Ecto neural progenitor cell (in vitro differentiated cells): ENCODE data around the gene DNAJB13.

Source experiments
- DNase-seq: peaks from one replicate; pipeline ENCODE4 v3.0.0-alpha.2; 2018; ENCODE audit warnings: low spot score

Gene DNAJB13

DNA sequence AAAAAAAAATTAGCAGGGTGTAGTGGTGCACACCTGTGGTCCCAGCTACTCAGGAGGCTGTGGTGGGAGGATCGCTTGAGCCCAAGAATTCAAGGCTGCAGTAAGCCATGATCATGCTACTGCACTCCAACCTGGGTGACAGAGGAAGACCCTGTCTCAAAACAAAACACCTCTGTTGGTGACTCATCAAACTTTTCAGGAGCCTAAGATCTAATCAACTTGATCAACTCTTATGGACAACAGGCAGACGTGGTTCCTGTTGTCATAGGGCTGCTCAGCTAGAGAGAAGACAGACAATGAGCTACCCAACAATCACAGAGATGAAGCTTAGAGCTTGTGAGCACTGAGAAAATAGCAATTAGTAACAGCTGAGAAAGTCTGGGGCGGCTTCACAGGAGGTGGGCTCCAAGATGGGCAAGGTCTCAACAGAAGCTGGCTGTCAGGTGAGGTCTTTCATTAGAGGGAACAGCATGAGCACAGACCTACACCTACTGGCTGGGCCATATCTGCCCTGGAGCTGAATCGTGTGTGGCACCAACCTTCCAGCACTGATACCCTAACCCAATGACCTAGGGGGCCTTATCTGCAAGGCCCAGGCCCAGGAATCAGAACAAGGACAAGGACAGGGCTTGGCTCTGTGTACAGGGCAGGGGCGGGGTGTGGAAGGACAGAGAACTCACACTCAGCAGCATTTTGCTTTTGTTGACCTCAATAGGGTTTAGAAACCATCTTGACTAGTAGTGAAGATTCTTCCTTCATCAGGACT, 65.3 kb downstream of the DNAJB13 start:
- DNase-seq = no peak

DNA sequence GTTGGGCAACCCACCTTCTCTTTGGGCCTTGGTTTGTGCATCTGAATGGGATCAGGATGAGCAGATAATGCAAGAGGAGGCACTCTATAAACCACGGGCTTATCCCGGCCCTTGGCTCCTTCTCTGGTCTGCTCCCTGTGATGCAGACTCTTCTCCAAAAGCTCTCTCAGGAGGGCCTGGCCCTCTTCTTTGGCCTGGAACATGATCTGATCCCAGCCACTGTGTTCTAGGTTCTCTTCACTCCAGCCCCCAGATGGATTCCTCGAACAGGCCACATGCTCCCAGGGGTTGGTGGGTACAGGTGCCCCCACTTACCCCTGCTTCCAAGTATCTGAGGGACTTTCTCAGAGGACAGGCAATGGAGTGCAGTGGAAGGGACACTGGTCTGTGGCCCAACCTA, 66.8 kb downstream of the DNAJB13 start:
- no peak for DNase-seq

DNA sequence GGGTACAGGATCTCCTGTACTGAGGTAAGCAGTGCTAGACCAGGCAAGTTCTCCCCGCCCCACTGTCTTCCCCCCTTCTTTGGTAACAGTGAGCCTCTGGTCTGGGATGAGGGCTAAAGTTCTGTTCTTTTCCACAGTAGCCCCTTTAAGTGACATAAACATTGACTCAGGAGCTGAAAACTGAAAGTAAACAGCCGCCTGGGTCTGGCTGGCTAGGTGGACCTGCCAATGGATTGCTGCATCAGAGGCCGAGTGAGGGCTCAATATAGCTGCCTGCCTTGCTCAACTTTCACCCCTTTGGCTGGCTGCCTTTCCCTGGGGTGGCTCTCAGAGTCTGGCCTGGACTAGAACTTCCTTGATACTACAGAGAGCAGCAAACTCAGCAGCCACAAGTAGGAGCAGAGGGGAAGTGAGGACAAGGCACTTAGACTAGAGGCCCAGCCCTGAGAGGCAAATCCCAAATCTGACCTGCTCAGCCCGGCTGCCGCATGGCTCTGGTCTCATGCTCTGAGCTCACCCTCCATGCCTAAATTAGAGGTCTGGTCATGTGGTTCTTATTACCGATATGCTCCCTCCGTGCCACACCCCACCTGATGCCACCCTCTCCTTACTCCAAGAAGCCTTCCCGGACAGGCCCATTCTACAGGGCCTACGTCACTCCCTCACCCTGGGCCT, 67.6 kb downstream of the DNAJB13 start:
- no peak for DNase-seq

DNA sequence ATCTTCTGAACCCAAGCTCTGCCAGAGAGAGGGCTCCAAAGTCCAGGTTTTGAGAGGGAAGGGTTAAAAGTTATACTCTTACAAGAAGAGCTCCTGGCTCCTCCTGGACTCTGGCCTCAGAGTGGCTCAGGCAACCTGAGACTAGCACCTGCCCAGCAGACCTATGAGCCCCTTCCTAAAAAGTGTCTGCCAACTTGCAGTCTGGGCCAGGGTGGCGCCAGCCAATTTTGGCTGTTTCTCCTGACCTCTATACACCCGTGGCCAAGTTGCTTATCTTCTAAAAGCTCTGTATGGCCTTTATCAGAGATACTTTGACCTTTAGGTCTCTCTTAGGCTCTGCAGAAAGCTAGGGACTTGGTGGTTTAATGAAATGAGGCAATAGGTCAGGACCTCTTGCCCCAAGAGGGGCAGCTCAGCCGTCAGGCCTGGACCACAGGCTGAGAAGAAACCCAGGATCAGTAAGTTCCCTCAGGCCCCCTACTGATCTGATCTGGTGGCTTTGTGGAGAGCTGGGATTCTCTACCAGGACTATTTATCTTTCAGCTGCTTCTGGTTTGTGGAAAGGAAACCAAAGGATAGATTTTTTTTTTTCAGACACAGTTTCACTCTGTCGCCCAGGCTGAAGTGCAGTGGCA, 68.4 kb downstream of the DNAJB13 start:
- no peak for DNase-seq

DNA sequence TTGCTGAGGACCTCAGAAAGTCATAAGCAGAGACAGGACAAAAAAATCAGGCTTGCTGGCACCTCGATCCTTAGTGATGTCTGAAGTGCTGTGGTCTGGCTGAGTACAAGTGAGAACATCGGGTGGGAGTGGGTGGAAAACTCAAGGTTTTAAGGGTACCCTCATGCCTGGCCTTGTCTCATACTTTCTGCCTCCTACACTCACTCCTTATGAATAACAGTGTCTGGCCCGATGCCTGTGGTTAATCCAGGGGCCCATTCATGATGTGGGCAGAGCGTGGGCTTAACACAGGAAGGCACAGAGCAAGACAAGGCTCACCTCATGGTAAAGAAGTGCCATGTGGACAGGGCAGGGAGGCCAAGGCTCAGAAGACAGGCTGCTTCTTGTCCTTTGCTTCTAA, 69.0 kb downstream of the DNAJB13 start:
- no peak for DNase-seq
